Adrenal gland (tissue), 12 donors: ENCODE results near the gene GALK2. TPM values are rescaled to one million over a fixed set of nuclear protein-coding genes. Genes with fewer than 3 reads are reported as not detected.

Source experiments
- DNase-seq, 7 donors: peaks; one replicate each; pipeline ENCODE4 v3.0.0-alpha.2; 2019 to 2020
- H3K27ac ChIP-seq, 5 donors: fragments of 200-600 bp; sonication (generic) in 4 of 5; 1 replicate in 3 of 5; 2 replicates in 2 of 5; pipeline versions ENCODE4 v1.5.1 to v1.8.0; 2016 to 2020; ENCODE audit warnings: mild to moderate bottlenecking in 1 of 5
- H3K27me3 ChIP-seq: fragments of 200-600 bp; 2 replicates; pipeline ENCODE4 v1.8.0; 2021
- H3K36me3 ChIP-seq, 2 donors: fragments of 200-600 bp; replicated peaks in 1 of 2; 1 replicate in 1 of 2; 2 replicates in 1 of 2; pipeline versions ENCODE4 v1.5.1 to v1.8.0; 2018 to 2022
- H3K4me1 ChIP-seq, 2 donors: fragments of 200-600 bp; replicated peaks in 1 of 2; 1 replicate in 1 of 2; 2 replicates in 1 of 2; pipeline versions ENCODE4 v1.5.1 to v1.8.0; 2018 to 2021
- H3K4me3 ChIP-seq, 4 donors: fragments of 200-600 bp; sonication (generic) in 3 of 4; one replicate each; pipeline ENCODE4 v1.5.1; 2016 to 2018
- H3K9me3 ChIP-seq, 3 donors: fragments of 200-600 bp; sonication (generic) in 1 of 3; replicated peaks in 1 of 3; 1 replicate in 2 of 3; 2 replicates in 1 of 3; pipeline versions ENCODE4 v1.5.1 to v1.8.0; 2016 to 2021
- CTCF ChIP-seq, 6 experiments: fragments of 450-650 bp in 4 of 6; fragments of 200-600 bp in 2 of 6; sonication (generic) in 1 of 6; IDR thresholded peaks; 1 replicate in 5 of 6; 2 replicates in 1 of 6; pipeline versions ENCODE4 v1.5.1 to v1.8.0; 2016 to 2021; ENCODE audit warnings: antibody characterized with exemption in 6 of 6, mild to moderate bottlenecking in 2 of 6, moderate library complexity in 1 of 6
- POLR2A ChIP-seq, 2 donors: fragments of 450-650 bp; IDR thresholded peaks; one replicate each; pipeline ENCODE4 v1.6.1; 2017; ENCODE audit warnings: antibody characterized with exemption in 2 of 2, mild to moderate bottlenecking in 2 of 2, moderate library complexity in 1 of 2
- WGBS, 4 donors: extraction: QIAGEN DNeasy Blood & Tissue Kit in 2 of 4; methylation state at CpG; one replicate each; pipeline versions ENCODE4 v1.1.5 to v1.1.7; 2013 to 2017; 5-methylcytosine and 5-hydroxymethylcytosine counted together
- intact Hi-C, 2 donors: fragments of 100-400 bp; cut with DNase I; formaldehyde crosslinking; loops; one replicate each; pipeline versions ENCODE4 v1.14.1 to v1.15.0; 2022 to 2023
- polyA plus RNA-seq, 3 donors: library from polyadenylated mRNA; stranded (reverse); fragments of 200-250 nt in 2 of 3; fragments of 350-450 nt in 1 of 3; fragmentation: Illumina TruSeq in 1 of 3; extraction: RNeasy Lipid Tissue Mini Kit (QIAGEN cat#74804) in 1 of 3; gene quantifications; one replicate each; pipeline ENCODE4 v1.2.3, GENCODE V29; 2013 to 2014
- total RNA-seq, 9 donors: library from RNA; depleted of rRNA in 4 of 9; stranded (reverse); fragments of >200 nt in 4 of 9; fragments of 120-200 nt in 1 of 9; fragmentation: NEBNext Ultra II Directional in 1 of 9; extraction: Animal tissue kit (Norgen Biotek cat#: 25700) in 1 of 9; gene quantifications; one replicate each; pipeline versions ENCODE4 v1.1.0 to v1.2.4, GENCODE V29; 2013 to 2023
- donor health status: healthy with polysubstance abuse.
- donor health status: Bipolar disorder and iron deficiency.
- donor health status: DM: yes; HTN: yes; CAD: no.
- donor health status: DM: no; HTN: no; CAD: no.
- donor health status: DM: no; HTN: no; CAD: no.
- donor health status: DM: yes; HTN: yes; CAD: no.

GALK2 gene
- total and polyA plus RNA-seq, 12 donors: 11.0 to 64.2 (median 49.1) TPM

GRCh38 chr15:49163678-49164077 lies 6.4 kb upstream of the GALK2 start:
- peaks cover 0 to 7% of the 10 kb centered on the region in 2 donors for H3K36me3 ChIP-seq
- H3K27ac ChIP-seq: no peak overlapping the region
- intact Hi-C loops: no loop called here
- no peaks in the 10 kb centered on the region for H3K27me3 ChIP-seq
- TF ChIP-seq POLR2A (IDR thresholded peaks at IDR 0.05) (no peak), CTCF (IDR thresholded peaks at IDR 0.05) (no peak)
- no peaks in the 10 kb centered on the region for H3K9me3 ChIP-seq
- no peak for DNase-seq
- WGBS, 4 donors: 88 to 96% (median 90%) methylated on average over 1 of the region's 1 CpG
- H3K4me1 ChIP-seq: no peaks in the 10 kb centered on the region
- H3K4me3 ChIP-seq: no peak overlapping the region

GRCh38 chr15:49164865-49165264 lies 5.2 kb upstream of the GALK2 start:
- H3K27ac ChIP-seq: no peak overlapping the region

GRCh38 chr15:49168016-49168415 lies 2.0 kb upstream of the GALK2 start:
- Histone ChIP-seq H3K4me3 (no peak overlapping the region), H3K36me3 (no peaks in the 10 kb centered on the region), H3K4me1 (peaks cover 0 to 28% of the 10 kb centered on the region in 2 donors), H3K27ac (no peak overlapping the region), H3K27me3 (no peaks in the 10 kb centered on the region), H3K9me3 (no peaks in the 10 kb centered on the region)
- no peak for DNase-seq
- WGBS, 4 donors: 82 to 93% (median 89%) methylated on average over 3 of the region's 3 CpGs
- TF ChIP-seq CTCF (IDR thresholded peaks at IDR 0.05) (no peak), POLR2A (IDR thresholded peaks at IDR 0.05) (no peak)
- intact Hi-C loops: no loop called here

More at GRCh38 chr15:49164865-49165264, 5.2 kb upstream of the GALK2 start:
- Histone ChIP-seq H3K27me3 (no peaks in the 10 kb centered on the region), H3K36me3 (peaks cover 0 to 7% of the 10 kb centered on the region in 2 donors), H3K4me1 (peaks cover 0 to 5% of the 10 kb centered on the region in 2 donors), H3K4me3 (no peak overlapping the region), H3K9me3 (no peaks in the 10 kb centered on the region)
- no peak for DNase-seq
- no peak for TF ChIP-seq POLR2A (IDR thresholded peaks at IDR 0.05)
- TF ChIP-seq CTCF (IDR thresholded peaks at IDR 0.05): no peak
- intact Hi-C loops: no loop called here

- H3K4me1 ChIP-seq: peaks cover 0 to 30% of the 10 kb centered on the region in 2 donors
- no peak for DNase-seq
- H3K4me3 ChIP-seq: no peak overlapping the region
- no peak overlapping the region for H3K27ac ChIP-seq
- H3K9me3 ChIP-seq: no peaks in the 10 kb centered on the region
- no peaks in the 10 kb centered on the region for H3K27me3 ChIP-seq
- 96 to 99% (median 98%) methylated on average over 12 of the region's 12 CpGs for WGBS, 4 donors
- intact Hi-C loops: no loop called here
- H3K36me3 ChIP-seq: no peaks in the 10 kb centered on the region
- TF ChIP-seq POLR2A (IDR thresholded peaks at IDR 0.05) (no peak), CTCF (IDR thresholded peaks at IDR 0.05) (no peak)
These were observed 1.7 kb downstream of the GALK2 start for GRCh38 chr15:49171790-49172189.
